Mesenteric fat pad (tissue), 1 donor: Measurements from ENCODE around the gene GPRIN1. TPM values are rescaled to one million over a fixed set of nuclear protein-coding genes. Genes with fewer than 3 reads are reported as not detected.
"Not testable (repeated sequence)": the region's sequence is repeated elsewhere in the genome, so short reads cannot be mapped to it uniquely, and the experiment has no call there.

Source experiments
- DNase-seq: peaks from one replicate; pipeline ENCODE4 v3.0.0-alpha.2; 2020; ENCODE audit warnings: low spot score
- total RNA-seq: library from RNA; stranded (reverse); fragmentation: NEBNext Ultra II Directional; extraction: Animal tissue kit (Norgen Biotek cat#: 25700); gene quantifications from one replicate; pipeline ENCODE4 v1.2.1, GENCODE V29; 2021
- donor health status: DM: yes; HTN: yes; CAD: no.

GPRIN1 gene
- total RNA-seq, 1 donor from 2014 or later: 1.3 TPM

DNA sequence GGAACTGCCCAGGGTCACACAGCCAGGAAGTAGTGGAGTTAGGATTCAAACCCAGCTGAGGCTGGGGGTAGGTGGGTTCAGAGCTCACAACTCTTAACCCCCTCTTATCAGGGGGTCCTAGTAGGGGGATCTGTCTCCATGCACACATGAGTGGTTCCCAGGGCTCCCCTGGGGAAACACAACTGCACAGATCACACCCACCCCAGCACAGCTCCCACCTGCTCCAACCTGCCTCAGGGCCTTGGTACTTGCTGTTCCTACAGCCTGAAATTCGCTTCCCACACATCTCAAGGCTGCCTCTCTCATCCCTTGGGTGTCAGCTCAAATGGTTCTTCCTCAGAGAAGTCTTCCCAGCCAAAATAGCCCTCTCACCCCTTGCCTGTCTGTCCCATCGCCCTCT lies 15.6 kb upstream of the GPRIN1 start:
- no peak for DNase-seq

DNA sequence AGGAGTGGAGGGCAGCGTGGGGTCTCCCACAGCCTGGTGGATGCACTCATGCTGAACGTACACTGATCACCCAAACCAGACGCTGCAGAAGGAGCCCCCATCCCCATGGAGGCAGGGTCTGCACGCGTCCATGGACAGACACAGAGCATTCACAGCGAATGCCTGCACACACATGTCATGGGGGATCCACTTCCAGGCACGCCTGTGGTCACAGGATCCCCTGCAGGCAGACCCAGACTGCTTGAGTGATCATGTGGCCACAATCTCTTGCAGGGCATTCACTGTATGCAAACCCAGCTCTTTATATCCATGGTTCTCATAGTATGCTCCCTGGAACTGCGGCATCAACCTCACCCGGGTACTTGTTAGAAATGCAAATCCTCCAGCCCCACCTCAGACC lies 15.0 kb upstream of the GPRIN1 start:
- no peak for DNase-seq

DNA sequence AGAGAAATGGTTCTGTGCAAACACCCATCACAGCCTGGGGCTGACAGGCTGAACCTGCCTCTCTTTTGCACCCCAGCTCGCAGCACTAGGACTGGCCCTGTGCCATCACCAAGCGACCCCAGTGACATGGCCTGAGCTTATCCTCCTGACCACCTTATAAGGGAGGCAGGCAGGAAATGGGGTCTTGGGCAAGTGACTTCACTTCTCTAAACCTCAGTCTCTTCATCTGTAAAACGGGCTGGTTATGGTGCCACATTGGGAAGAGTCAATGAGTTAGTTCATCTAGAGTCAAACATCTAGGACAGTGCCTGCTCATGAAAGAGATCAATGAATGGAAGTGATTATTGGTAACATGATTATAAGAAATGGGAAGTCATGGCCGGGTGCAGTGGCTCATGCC lies 14.2 kb upstream of the GPRIN1 start:
- no peak for DNase-seq

DNA sequence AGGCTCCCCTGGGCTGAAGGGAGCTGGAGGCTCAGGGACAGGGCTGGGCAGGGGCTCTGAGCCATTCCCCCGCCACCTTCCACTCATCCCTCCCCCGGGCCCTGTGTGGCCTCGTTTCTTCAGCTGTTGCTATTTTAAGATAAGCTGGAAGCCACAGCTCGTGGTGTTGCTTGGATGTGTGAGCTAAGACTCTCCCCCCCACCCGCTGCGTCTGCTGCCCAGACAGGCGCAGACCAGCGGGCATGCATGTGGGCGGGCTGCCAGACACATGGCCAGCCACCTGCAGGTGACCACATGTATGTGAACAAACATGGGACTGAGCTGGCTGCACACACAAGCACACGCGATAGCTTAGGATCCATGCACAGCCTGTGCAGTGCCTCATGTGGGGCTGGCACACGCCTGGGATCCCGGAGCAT lies 11.7 kb upstream of the GPRIN1 start:
- no peak for DNase-seq

DNA sequence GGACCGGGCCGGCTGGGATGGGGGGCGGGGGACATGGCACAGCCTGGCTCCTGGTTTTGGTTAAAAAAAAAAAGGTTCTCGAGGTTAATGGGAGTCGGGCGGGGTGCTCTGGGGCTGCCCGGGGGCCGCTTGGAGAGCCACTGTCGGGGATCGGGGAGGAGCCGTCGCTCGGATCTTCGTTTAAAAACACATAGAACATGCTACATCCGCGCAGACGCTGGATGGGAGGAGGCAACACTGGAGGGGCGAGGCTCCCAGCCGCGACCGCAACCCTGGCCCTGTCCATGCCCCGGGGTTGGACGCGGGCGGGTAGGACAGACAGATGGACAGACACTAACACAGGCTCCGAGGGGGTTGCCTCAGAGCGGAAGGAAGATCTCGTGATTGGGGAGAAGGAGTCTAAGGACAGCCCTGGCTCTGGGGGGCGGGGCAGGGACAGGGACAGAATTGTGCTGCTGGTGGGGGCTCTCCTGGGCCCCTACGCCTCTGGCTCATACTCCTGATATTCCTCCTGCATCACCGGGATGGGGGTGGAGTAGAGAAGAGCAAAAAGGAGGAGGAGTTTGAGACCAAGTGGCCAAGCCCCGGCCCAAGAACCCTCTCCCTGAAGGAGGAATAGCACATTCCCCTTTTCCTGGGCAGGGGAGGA lies 10.5 kb upstream of the GPRIN1 start:
- DNase-seq: no peak

DNA sequence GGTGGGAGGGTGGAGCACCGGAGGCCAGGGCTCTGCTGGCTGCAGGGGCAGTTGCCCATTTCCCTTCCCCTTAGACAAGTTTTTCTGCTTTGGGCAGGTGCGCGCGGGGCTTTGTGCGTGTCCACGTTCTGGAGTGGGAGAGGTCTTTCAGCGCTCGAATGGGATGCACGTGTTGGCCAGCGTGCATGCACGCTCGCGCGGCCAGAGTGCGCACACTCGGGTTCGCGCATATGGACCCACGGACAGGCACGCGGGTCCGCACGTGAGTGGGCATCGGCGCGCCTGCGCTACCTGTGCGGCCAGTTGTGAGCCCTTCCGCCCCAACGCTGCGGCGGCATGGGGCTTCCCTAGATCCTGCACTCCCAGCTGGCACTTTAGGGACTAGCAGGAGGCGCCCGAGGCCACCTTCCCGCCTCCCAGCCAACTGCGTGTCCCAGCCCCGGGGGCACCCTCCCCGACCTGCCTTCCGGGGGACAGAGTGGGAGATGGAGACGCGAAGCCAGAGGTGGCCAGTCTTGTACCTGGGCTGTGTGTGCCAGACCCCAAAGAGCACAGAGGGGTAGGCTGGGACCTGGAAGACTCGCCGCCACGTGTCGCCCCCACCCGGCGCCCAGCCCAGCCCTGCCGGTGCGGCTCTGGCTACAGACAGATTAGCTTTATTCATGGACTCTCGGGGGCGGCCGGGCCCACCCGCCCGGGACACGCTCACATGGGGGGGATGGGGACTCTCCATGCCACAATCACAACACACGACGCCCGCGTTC lies 9.8 kb upstream of the GPRIN1 start:
- DNase-seq: no peak

DNA sequence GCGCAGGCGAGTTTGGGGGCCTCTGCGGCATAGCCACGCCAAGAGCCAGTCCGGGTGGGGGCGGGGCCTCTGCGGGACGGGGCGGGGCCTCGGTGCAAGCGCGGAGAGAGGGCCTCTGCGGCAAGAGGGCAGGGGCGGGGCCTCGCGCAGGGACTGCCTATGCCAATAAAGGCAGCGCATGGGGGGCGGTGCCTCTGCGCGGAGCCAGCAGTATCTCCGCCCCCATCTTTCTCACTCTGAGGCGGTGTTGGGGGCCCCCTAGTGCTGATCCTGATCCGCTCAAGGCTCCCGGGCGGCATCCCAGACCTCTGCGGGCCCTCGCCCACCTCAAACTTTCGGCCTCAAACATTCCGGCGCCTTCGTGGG lies 9.2 kb upstream of the GPRIN1 start:
- DNase-seq: no peak

DNA sequence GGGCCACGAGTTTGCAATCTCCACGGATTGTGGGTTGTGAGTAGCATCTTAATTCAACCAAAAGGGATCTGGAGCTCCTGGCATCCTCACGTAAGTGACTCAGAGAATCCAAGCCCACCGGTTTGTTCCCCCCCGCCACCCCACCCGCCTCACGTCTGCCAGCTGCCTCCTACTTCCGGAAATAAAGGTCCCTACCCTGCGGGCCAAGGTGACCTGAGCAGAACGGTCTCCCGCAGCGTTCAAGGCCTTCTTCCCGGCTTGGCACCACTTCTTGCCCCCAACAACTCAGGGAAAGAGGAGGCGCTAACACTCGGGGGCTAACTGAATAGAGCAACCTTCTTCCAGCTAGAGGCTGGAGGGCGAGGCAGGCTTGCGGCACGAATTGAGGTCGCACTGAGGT lies 8.8 kb upstream of the GPRIN1 start:
- DNase-seq: no peak

DNA sequence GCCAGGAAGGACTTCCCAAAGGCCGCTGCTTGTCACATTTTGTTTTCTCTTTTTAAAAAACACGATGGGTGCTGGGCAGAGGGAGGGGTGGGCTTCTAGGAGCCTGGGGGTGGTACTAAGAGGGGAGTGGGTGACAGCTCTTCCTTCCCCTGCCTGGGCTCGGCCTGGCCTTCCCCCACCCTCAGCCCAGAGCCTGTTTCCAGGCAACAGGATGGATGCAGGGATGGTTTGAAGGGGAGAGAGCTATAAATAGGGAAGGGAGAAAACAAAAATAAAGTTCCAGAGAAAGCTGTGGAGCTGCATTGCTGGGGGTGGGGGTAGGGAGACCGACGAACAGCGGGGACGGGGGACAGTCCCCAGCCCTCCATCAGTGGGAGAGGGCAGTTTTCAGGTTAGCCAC lies 6.6 kb upstream of the GPRIN1 start:
- DNase-seq: no peak

DNA sequence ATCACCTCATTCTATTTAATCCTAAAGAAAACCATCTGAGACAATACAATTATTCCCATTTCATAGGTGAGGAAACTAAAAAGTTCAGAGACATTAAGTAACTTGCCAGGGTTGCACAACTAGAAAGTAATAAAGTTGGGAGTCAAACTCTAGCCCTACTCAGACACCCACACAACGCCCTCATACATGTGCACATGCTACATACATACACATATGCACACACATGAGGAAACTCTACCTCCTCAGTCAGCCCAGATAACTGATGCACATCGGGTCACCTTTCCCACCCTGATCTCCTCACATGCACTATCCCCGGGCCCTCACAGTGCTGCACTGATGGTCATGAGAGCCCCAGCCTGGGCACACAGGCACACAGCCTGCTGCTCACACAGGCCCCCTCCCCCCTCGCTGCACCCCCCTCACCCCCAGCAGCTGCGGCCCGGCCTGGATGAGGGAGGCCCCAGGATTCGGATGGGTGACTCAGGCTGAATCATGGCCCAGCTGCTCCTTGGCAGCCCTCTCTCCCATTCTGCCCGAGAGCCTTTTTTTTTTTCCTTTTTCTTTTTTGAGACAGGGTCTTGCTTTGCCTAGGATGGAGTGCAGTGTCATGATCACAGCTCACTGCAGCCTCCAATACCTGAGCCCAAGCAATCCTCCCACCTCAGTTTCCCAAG lies 5.0 kb upstream of the GPRIN1 start:
- no peak for DNase-seq

DNA sequence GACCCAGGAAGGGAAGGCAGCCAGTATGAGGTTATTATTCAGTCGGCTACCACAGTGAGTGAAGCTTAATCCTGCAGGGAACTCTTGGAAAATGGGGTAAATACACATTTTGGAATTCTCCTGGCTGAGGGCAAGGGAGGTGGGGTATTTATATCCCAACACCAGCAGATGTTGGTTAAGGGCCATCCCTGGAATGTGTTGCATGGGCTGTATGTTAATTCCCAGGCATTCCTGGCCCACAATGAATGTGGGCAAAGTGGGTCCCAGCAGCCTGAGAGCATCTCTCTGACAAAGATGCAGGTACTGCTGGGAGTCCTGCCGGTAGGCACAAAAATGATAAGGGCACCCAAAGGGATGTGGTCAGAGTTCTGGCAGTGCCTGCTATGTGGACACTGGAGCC lies 2.9 kb upstream of the GPRIN1 start:
- DNase-seq: no peak

DNA sequence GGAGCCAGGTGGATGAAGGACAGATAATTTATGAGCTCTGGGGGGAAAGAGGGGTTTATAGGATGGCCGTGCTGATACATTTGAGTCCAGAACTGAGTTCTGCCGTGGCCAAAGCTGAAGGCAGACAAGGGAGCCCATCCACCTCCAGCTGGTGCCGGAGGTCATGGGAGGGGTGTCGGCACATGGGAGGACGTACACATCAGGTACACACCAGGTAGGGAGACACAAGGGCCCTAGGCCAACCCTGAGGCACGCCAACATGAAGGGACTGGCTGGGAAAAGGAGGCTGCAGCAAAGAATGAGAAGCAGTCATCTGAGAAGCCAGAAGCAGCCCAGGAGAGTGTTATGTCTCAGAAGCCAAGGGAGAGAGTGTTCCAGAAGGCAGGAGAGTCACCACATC lies 2.1 kb upstream of the GPRIN1 start:
- no peak for DNase-seq

DNA sequence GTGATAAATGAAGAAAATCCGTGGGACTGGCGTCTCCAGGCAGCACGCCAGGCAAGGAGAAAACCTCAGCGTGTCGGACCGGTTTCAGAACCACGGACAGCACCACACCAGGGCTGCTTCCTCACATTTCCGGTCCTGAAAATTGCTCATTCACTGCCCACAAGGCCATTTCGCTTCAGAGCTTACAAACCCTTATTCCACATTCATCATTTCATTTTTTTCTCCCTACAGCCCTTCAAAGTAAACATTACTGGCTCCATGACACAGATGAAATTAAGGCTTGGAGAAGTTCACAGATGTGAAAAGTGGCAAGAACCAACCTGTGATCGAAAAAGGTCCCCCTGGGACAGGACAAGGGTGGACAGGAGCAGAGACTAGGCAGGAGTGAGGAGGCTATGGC lies 1.5 kb upstream of the GPRIN1 start:
- DNase-seq: no peak

DNA sequence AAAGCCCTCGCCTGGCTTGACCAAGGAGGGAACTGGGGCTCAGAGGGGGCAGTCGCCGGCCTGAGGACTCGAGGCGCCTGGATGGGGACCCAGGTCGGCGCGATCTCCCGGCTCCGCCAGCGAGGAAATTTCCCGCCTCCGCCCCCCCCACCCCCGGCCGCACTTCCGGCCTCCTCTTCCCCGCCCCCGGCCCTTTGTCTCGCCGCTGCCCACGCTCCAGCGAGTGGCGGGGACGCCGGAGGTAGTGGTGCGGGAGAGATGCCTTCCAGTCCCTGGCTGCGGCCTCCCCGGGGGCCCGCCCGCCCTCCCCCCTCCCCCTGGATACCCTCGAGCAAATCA lies 448 bp upstream of the GPRIN1 start:
- DNase-seq: no peak

DNA sequence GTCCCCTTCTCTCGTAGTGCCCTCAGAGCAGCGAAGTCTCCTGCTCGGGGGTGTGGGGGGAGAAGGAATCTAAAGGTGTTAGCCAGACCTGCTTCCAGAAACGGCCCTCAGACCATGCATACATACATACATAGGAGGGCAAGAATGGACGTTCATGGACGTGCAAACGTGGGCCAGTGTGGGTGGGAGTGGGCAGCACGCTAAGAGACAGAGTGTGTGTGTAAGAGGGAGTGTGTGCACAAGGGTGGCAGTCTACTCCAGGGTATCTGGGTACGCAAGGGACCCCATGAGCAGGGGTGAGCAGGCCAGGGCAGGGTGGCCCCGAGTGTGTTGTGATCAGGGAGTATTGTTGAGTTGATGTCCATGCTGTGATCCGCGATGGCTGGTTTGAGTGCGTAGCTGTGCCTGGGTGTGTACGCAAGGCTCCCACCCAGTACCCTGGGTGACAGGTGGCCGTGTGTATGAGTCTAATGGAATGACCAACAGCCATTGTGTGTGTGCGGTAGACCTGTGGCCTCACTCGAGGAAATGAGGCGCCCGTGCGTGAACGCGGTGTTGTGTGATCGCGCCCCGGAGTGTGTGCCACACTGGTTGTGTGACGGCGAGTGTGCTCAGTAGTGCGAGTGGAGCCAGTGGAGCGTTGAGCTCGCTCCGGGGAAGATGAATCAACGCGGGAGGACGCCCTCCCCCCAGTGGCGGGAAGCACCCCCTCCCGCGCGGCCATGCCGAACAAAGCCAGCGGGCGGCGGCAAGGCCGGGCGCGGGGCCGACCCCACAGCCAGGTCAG lies 826 bp downstream of the GPRIN1 start:
- no peak for DNase-seq

DNA sequence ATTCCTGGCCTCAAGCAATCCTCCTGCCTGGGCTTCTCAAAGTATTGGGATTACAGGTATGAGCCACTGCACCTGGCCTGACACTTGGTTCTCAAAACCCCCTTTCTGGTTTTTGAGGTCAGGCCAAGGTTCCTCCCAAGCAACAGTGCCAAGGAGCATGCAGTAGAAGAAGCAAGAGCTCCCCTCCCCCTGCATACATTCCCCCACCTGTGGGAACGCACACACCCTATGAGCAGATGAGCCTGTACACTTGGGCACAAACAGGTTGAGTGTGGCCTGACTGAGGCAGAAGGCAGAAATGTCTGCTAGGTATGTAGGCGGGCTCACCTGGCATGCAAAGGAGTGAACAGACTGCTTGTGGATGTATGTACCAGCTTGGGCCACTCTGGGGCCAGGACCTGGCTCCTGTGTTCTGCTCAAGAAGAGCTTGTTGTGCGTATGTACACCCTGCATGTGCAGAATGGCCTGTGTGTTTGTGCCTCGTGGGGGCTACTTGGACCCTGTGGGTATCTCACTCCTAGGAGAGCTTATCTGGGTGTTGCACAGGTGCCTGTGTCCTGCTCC lies 1.7 kb downstream of the GPRIN1 start:
- DNase-seq: no peak

DNA sequence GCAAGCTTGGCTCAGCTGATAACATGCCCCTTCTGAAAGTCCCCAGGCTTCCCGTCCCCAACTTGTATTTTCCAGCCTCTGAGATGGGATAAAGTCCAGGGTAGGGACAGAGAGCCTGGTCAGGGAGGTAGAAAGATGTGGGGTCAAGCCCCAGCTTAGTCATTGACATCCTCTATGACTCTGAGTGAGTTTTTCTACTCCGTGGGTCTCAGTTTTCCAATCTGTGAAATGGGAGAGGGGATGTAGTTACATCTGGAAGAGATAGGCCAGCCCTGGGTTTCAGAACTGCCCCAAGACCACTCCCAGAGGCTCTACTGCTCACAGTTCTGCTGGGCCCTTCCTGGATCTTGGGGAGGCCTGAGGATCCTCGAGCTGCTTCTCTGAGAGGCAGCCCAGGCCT lies 3.1 kb downstream of the GPRIN1 start:
- no peak for DNase-seq

DNA sequence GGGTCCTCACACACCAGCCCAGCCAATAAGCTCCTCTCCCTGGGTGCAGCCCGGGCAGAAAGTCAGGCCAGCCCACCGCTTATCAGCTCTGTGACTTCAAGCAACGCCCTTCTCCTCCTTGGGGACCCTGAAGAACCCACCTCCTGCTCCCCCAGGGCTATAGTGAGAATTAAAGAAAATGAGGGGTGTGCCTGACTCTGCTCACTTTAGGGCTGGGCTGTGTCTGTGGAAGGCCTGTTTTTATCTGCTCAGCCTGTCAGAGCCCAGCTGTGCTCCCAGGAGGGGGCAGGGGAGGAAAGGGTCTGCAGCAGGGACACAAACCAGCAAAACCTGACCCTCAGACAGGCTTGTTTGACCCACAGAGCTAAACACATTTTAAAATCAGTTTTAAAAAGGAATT lies 3.9 kb downstream of the GPRIN1 start:
- DNase-seq: no peak

DNA sequence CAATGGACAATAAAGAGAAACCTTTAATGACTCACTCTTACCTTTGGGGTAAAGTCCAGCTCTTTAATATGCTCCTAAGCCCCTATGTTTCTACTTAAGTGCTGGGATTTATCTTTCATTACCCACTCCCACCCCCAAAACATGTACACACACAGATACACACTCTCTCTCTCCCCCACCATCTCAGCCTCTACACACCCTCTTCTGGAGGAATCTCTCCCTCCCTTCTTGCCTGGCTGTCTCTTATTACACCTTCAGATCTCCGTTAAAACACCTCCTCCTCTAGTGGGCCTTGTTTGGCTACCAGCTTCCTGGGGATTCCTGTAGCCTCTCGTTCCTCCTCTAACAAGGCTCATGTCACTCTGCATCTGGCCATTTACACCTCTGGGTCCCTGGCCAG lies 6.9 kb downstream of the GPRIN1 start:
- no peak for DNase-seq

DNA sequence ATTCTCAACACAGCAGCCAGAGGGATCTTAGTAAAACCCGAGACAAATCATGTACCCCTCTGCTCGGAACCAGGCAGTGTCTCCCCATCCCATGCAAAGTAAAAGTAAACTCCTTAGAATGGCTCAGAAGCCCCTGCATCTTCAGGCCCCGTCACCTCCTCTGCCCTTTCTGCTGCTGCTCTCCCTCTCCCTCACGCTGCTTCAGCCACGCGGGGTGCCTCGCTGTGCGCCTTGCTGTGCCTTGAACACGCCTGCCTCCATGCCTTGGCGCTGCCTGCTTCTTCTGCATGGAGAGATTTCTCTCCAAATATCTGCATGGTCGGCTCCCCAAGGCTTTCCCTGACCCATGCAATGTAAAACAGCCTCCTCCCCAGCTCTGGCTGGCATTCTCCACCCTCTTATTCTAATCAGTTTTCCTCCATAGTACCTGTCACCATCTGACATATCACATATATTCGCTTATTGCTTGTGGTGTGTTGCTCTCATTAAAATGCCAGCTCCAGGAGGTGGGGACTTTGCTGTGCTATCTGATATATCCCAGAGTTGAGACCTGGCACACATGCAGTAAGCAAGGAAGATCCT lies 8.0 kb downstream of the GPRIN1 start:
- no peak for DNase-seq

DNA sequence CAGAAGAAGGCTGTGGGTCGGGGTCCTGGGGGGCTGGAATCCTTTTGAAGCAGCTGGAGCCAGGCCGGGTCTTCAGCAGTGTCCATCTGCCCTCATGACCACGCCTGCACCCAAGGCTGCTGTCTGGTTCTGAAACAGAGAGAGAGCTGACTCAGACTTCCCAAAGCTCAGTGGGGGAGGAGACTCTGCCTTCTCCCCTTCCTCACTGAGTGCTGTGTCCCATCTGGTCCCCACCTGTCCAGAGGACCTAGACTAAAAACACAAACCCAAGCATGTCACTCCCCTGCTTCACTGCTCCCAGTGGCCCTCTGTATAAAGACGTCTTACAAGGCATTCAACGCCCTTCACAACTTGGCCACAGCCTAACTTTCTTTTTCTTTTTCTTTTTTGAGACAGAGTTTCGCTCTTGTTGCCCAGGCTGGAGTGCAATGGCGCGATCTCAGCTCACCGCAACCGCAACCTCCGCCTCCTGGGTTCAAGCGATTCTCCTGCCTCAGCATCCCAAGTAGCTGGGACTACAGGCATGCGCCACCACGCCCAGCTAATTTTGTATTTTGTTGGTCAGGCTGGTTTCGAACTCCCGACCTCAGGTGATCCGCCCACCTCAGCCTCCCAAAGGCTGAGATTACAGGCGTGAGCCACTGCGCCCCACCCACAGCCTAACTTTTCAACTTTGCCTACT lies 10.1 kb downstream of the GPRIN1 start:
- not testable (repeated sequence) for DNase-seq
